Thyroid gland (tissue), 4 donors: ENCODE measurements around the gene CDS1. TPM values are rescaled to one million over a fixed set of nuclear protein-coding genes. Genes with fewer than 3 reads are reported as not detected.
"Not testable (repeated sequence)": the region's sequence is repeated elsewhere in the genome, so short reads cannot be mapped to it uniquely, and the experiment has no call there.

Experiments
- DNase-seq, 2 donors: peaks; one replicate each; pipeline ENCODE4 v3.0.0-alpha.2; 2019
- H3K27ac ChIP-seq, 3 donors: fragments of 200-600 bp; sonication (generic); 1 replicate in 2 of 3; 2 replicates in 1 of 3; pipeline ENCODE4 v1.5.1; 2016 to 2019; ENCODE audit warnings: mild to moderate bottlenecking in 1 of 3, moderate library complexity in 1 of 3
- H3K27me3 ChIP-seq: fragments of 200-600 bp; sonication (generic); one replicate; pipeline ENCODE4 v1.5.1; 2019
- H3K36me3 ChIP-seq, 2 donors: fragments of 200-600 bp; sonication (generic); one replicate each; pipeline ENCODE4 v1.5.1; 2016 to 2019
- H3K4me1 ChIP-seq, 2 donors: fragments of 200-600 bp; sonication (generic); one replicate each; pipeline ENCODE4 v1.5.1; 2017 to 2019
- H3K4me3 ChIP-seq, 3 donors: fragments of 200-600 bp; sonication (generic); replicated peaks in 1 of 3; 1 replicate in 2 of 3; 2 replicates in 1 of 3; pipeline ENCODE4 v1.5.1; 2016; ENCODE audit warnings: mild to moderate bottlenecking in 1 of 3
- H3K9me3 ChIP-seq: fragments of 200-600 bp; sonication (generic); one replicate; pipeline ENCODE4 v1.5.1; 2017
- POLR2A ChIP-seq, 2 donors: fragments of 450-650 bp; IDR thresholded peaks; one replicate each; pipeline ENCODE4 v1.6.1; 2017; ENCODE audit warnings: antibody characterized with exemption in 2 of 2, mild to moderate bottlenecking in 2 of 2, moderate library complexity in 1 of 2
- WGBS, 2 donors: methylation state at CpG; one replicate each; pipeline ENCODE4 v1.1.5; 2017; 5-methylcytosine and 5-hydroxymethylcytosine counted together
- intact Hi-C: fragments of 100-400 bp; cut with DNase I; formaldehyde crosslinking; loops from one replicate; pipeline ENCODE4 v1.15.1; 2023
- total RNA-seq, 4 donors: library from RNA; depleted of rRNA; stranded (reverse); fragments of >200 nt; gene quantifications; one replicate each; pipeline ENCODE4 v1.2.3, GENCODE V29; 2016
- TF ChIP-seq, protein P1 (sequence below), 6 experiments: fragments of 200-600 bp in 3 of 6; fragments of 450-650 bp in 3 of 6; sonication (generic) in 3 of 6; IDR thresholded peaks; one replicate each; pipeline ENCODE4 v1.5.1; 2016 to 2019; ENCODE audit warnings: antibody characterized with exemption in 6 of 6, mild to moderate bottlenecking in 2 of 6, inconsistent platforms in 1 of 6, moderate library complexity in 1 of 6

CDS1 gene
- total RNA-seq, 4 donors from 2014 or later, result 37.9 to 55.5 (median 46.2) TPM

GRCh38 chr4:84681486-84682274 lies 98.8 kb downstream of the CDS1 start:
- TF ChIP-seq, protein P1, sequence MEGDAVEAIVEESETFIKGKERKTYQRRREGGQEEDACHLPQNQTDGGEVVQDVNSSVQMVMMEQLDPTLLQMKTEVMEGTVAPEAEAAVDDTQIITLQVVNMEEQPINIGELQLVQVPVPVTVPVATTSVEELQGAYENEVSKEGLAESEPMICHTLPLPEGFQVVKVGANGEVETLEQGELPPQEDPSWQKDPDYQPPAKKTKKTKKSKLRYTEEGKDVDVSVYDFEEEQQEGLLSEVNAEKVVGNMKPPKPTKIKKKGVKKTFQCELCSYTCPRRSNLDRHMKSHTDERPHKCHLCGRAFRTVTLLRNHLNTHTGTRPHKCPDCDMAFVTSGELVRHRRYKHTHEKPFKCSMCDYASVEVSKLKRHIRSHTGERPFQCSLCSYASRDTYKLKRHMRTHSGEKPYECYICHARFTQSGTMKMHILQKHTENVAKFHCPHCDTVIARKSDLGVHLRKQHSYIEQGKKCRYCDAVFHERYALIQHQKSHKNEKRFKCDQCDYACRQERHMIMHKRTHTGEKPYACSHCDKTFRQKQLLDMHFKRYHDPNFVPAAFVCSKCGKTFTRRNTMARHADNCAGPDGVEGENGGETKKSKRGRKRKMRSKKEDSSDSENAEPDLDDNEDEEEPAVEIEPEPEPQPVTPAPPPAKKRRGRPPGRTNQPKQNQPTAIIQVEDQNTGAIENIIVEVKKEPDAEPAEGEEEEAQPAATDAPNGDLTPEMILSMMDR (IDR thresholded peaks at IDR 0.05), result no peak
- no peak for TF ChIP-seq POLR2A (IDR thresholded peaks at IDR 0.05)
- H3K9me3 ChIP-seq, result no peaks in the 10 kb centered on the region
- no peak overlapping the region for H3K4me3 ChIP-seq
- H3K4me1 ChIP-seq, result peaks cover 0 to 23% of the 10 kb centered on the region in 2 donors
- H3K36me3 ChIP-seq, result peaks cover 30 to 43% of the 10 kb centered on the region in 2 donors
- 89 to 95% methylated on average over 2 of the region's 2 CpGs for WGBS, 2 donors
- no peaks in the 10 kb centered on the region for H3K27me3 ChIP-seq
- H3K27ac ChIP-seq, result peak overlapping the region in 1 of 3 donors; percentile 58
- DNase-seq, result no peak
- intact Hi-C loops, result no loop called here

GRCh38 chr4:84682661-84683060 lies 99.7 kb downstream of the CDS1 start:
- Histone ChIP-seq H3K27ac (peak overlapping the region in 2 of 3 donors; percentile 34 to 58), H3K36me3 (peaks cover 20 to 35% of the 10 kb centered on the region in 2 donors)
- intact Hi-C loops, result not testable (repeated sequence)

GRCh38 chr4:84683064-84683850 lies 100.3 kb downstream of the CDS1 start:
- peak overlapping the region in 2 of 3 donors; percentile 34 to 58 for H3K27ac ChIP-seq
- H3K4me3 ChIP-seq, result no peak overlapping the region
- DNase-seq, result no peak
- no peaks in the 10 kb centered on the region for H3K9me3 ChIP-seq
- TF ChIP-seq, protein P1 (IDR thresholded peaks at IDR 0.05), result no peak
- no peak for TF ChIP-seq POLR2A (IDR thresholded peaks at IDR 0.05)
- H3K27me3 ChIP-seq, result no peaks in the 10 kb centered on the region
- intact Hi-C loops, result no loop called here
- 85 to 90% methylated on average over 7 of the region's 7 CpGs for WGBS, 2 donors
- peaks cover 15 to 33% of the 10 kb centered on the region in 2 donors for H3K36me3 ChIP-seq
- H3K4me1 ChIP-seq, result peaks cover 0 to 23% of the 10 kb centered on the region in 2 donors

More at GRCh38 chr4:84682661-84683060, 99.7 kb downstream of the CDS1 start:
- DNase-seq, H3K4me3 ChIP-seq, H3K9me3 ChIP-seq, H3K27me3 ChIP-seq: not testable (repeated sequence)
- 81 to 84% methylated on average over 4 of the region's 4 CpGs for WGBS, 2 donors
- peaks cover 0 to 23% of the 10 kb centered on the region in 2 donors for H3K4me1 ChIP-seq

DNA sequence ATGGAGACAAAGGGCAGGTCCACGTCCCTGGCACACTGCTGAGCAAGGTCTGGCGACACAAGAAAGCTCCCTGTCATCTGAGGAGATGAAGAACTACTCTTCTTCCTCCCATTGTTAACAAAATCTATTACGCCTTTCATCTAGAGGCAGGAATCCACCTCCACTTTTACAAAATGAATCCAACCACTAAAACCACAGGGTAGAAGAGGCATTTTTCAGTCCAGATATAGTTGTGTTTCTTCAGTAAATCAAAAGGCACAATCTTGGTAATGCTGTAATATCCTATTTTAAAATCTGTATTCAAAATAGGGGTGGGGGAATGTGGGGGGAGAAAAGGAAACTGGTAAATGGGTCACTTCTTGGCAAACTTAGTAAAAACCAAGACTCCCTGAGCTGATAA lies 101.4 kb downstream of the CDS1 start:
- intact Hi-C loops, result no loop called here
- Histone ChIP-seq H3K36me3 (peaks cover 4 to 24% of the 10 kb centered on the region in 2 donors), H3K4me1 (peaks cover 0 to 23% of the 10 kb centered on the region in 2 donors), H3K27me3 (no peaks in the 10 kb centered on the region), H3K27ac (no peak overlapping the region), H3K9me3 (no peaks in the 10 kb centered on the region), H3K4me3 (no peak overlapping the region)
- TF ChIP-seq, protein P1 (IDR thresholded peaks at IDR 0.05), result no peak
- TF ChIP-seq POLR2A (IDR thresholded peaks at IDR 0.05), result no peak
- DNase-seq, result no peak
- WGBS, 2 donors, result 95 to 97% methylated on average over 3 of the region's 3 CpGs

GRCh38 chr4:84685105-84685504 lies 102.2 kb downstream of the CDS1 start:
- Histone ChIP-seq H3K27ac (no peak overlapping the region), H3K9me3 (no peaks in the 10 kb centered on the region), H3K36me3 (peaks cover 5 to 27% of the 10 kb centered on the region in 2 donors), H3K4me1 (peaks cover 0 to 23% of the 10 kb centered on the region in 2 donors), H3K27me3 (no peaks in the 10 kb centered on the region), H3K4me3 (no peak overlapping the region)
- no peak for DNase-seq
- TF ChIP-seq POLR2A (IDR thresholded peaks at IDR 0.05), result no peak
- TF ChIP-seq, protein P1 (IDR thresholded peaks at IDR 0.05), result no peak
- intact Hi-C loops, result no loop called here
- 84 to 96% methylated on average over 1 of the region's 1 CpG for WGBS, 2 donors
